ENCODE results near the gene PRKN.

The PRKN gene

GRCh38 chr6:162388383-162388777 lies 339.2 kb downstream of the PRKN start:
- POLR2A ChIA-PET, result no interaction called here

GRCh38 chr6:162387718-162388382 lies 339.7 kb downstream of the PRKN start:
- no peak for TF ChIP-seq OSR2 (tag by site-specific recombination; IDR thresholded peaks at IDR 0.05)
- TF ChIP-seq BCL11A (tag by site-specific recombination; IDR thresholded peaks at IDR 0.05; ENCODE audit: low read depth), result no peak
- Histone ChIP-seq H3K27ac (ENCODE audit: extremely low read depth, low read depth, low read length) (no peak overlapping the region), H3K4me1 (ENCODE audit: control insufficient read depth, insufficient read depth, low read length) (no peaks in the 10 kb centered on the region), H3K9me3 (ENCODE audit: control insufficient read depth, insufficient read depth, low read depth, low read length) (no peaks in the 10 kb centered on the region), H3K36me3 (ENCODE audit: control insufficient read depth in 2 of 2, insufficient read depth in 1 of 2, low read length in 2 of 2) (no peaks in the 10 kb centered on the region), H3K4me3 (ENCODE audit: low read depth, low read length) (no peak overlapping the region)
- ChIA-PET CTCF (no interaction called here), POLR2A (no interaction called here)

More at GRCh38 chr6:162388383-162388777, 339.2 kb downstream of the PRKN start:
- H3K4me3 ChIP-seq (ENCODE audit: low read depth, low read length), result no peak overlapping the region
- TF ChIP-seq ZNF692 (tag by site-specific recombination; IDR thresholded peaks at IDR 0.05) (no peak), ZNF510 (tag by site-specific recombination; IDR thresholded peaks at IDR 0.05; ENCODE audit: insufficient replicate concordance) (no peak), BCL6B (tag by site-specific recombination; IDR thresholded peaks at IDR 0.05) (no peak), ZSCAN16 (tag by site-specific recombination; IDR thresholded peaks at IDR 0.05) (no peak)
- CTCF ChIA-PET, result no interaction called here
- H3K36me3 ChIP-seq (ENCODE audit: control insufficient read depth in 2 of 2, insufficient read depth in 1 of 2, low read length in 2 of 2), result no peaks in the 10 kb centered on the region
- no peaks in the 10 kb centered on the region for H3K4me1 ChIP-seq (ENCODE audit: control insufficient read depth, insufficient read depth, low read length)
- H3K27ac ChIP-seq (ENCODE audit: extremely low read depth, low read depth, low read length), result no peak overlapping the region
- H3K9me3 ChIP-seq (ENCODE audit: control insufficient read depth, insufficient read depth, low read depth, low read length), result no peaks in the 10 kb centered on the region

- H3K9me3 ChIP-seq (ENCODE audit: control insufficient read depth, insufficient read depth, low read depth, low read length), result no peaks in the 10 kb centered on the region
- no peak overlapping the region for H3K4me3 ChIP-seq (ENCODE audit: low read depth, low read length)
- H3K36me3 ChIP-seq (ENCODE audit: control insufficient read depth in 2 of 2, insufficient read depth in 1 of 2, low read length in 2 of 2), result no peaks in the 10 kb centered on the region
- ChIA-PET POLR2A (no interaction called here), CTCF (interaction anchor here (0.6 to 0.7 kb wide), 2 partner anchors 63 to 75 kb away, joined by 4 read pairs; no protein-coding TSS in a partner anchor)
- no peak overlapping the region for H3K27ac ChIP-seq (ENCODE audit: extremely low read depth, low read depth, low read length)
- no peaks in the 10 kb centered on the region for H3K4me1 ChIP-seq (ENCODE audit: control insufficient read depth, insufficient read depth, low read length)
- TF ChIP-seq ZBTB17 (tag by site-specific recombination; IDR thresholded peaks at IDR 0.05) (no peak), ZNF274 (IDR thresholded peaks at IDR 0.05; ENCODE audit: low read length) (no peak), ZNF274 (tag by site-specific recombination; IDR thresholded peaks at IDR 0.05; ENCODE audit: borderline replicate concordance) (no peak), ZNF138 (tag by site-specific recombination; IDR thresholded peaks at IDR 0.05; ENCODE audit: borderline replicate concordance) (no peak), ZNF248 (tag by site-specific recombination; IDR thresholded peaks at IDR 0.05) (no peak), HOXA7 (CRISPR knock-in tag; IDR thresholded peaks at IDR 0.05; ENCODE audit: borderline replicate concordance) (no peak), GLI4 (tag by site-specific recombination; IDR thresholded peaks at IDR 0.05) (no peak), ZNF211 (tag by site-specific recombination; IDR thresholded peaks at IDR 0.05; ENCODE audit: low read depth) (no peak), ZNF184 (tag by site-specific recombination; IDR thresholded peaks at IDR 0.05) (no peak), MEIS1 (CRISPR knock-in tag; IDR thresholded peaks at IDR 0.05; ENCODE audit: borderline replicate concordance) (no peak), ZBTB49 (tag by site-specific recombination; IDR thresholded peaks at IDR 0.05; ENCODE audit: low read depth) (no peak), ZNF302 (tag by site-specific recombination; IDR thresholded peaks at IDR 0.05; ENCODE audit: low read depth) (no peak), ZNF548 (tag by site-specific recombination; IDR thresholded peaks at IDR 0.05) (no peak), HIC1 (tag by site-specific recombination; IDR thresholded peaks at IDR 0.05) (no peak), ZNF488 (tag by site-specific recombination; IDR thresholded peaks at IDR 0.05) (no peak), ZSCAN23 (tag by site-specific recombination; IDR thresholded peaks at IDR 0.05) (no peak), ZXDB (tag by site-specific recombination; IDR thresholded peaks at IDR 0.05) (no peak), ZNF423 (tag by site-specific recombination; IDR thresholded peaks at IDR 0.05) (no peak)
Measured at GRCh38 chr6:162385980-162386379, 341.6 kb downstream of the PRKN start.
